ENCODE measurements around the gene LRPPRC. TPM values are rescaled to one million over a fixed set of nuclear protein-coding genes. Genes with fewer than 3 reads are reported as not detected.

Gene LRPPRC
- polyA plus RNA-seq, 1 of the 3 experiments (the other 2 are of a cell fraction), result 31.4 TPM

DNA sequence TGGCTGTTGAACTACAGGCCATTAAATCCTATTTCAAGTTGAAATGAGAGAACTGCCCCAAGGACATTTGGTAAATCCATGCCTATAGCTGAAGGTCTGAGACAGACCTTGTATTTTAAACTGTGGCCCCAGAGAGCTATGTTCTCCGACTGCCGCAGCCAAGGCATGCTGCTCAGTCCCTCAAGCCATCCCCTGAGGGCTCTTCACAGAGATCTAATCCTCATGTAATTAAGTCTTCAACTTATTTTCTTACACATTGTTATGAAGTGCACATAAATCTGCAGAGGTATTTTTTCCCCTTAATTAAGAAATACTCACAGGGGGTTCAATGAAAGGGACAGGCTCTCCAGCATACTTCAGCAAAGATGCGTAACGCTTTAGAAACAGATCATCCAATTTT, 106.4 kb downstream of the LRPPRC start:
- 98% methylated on average over 4 of the region's 4 CpGs for WGBS (ENCODE audit: low lambda C conversion rate)
- H3K79me2 ChIP-seq (ENCODE audit: insufficient read depth), result no peaks in the 10 kb centered on the region
- H4K20me1 ChIP-seq (ENCODE audit: insufficient read depth), result no peaks in the 10 kb centered on the region
- CTCF ChIA-PET, result interaction anchor here (1.6 kb wide), 1 partner anchor 15 kb away, joined by 3 read pairs; no protein-coding TSS in a partner anchor
- no peaks in the 10 kb centered on the region for H3K9me3 ChIP-seq
- no peak overlapping the region for H2AFZ ChIP-seq (ENCODE audit: low read depth)
- H3K4me3 ChIP-seq (ENCODE audit: low read depth in 2 of 2, low read length in 1 of 2), result no peak overlapping the region
- no peak overlapping the region for H3K27ac ChIP-seq (ENCODE audit: low read depth in 2 of 2, low read length in 1 of 2)
- no peak overlapping the region for H3K4me2 ChIP-seq
- POLR2A ChIA-PET, result no interaction called here
- no peak for DNase-seq
- H3K9ac ChIP-seq, result no peak overlapping the region
- H3K27me3 ChIP-seq (ENCODE audit: insufficient read depth), result no peaks in the 10 kb centered on the region
- peaks cover 78 to 85% of the 10 kb centered on the region in 2 experiments for H3K36me3 ChIP-seq (replicated peaks in 1 of 2; ENCODE audit: control insufficient read depth in 1 of 2, insufficient read depth in 2 of 2, low read length in 1 of 2)
- no peak for TF ChIP-seq TAF1 (IDR thresholded peaks at IDR 0.05; ENCODE audit: borderline replicate concordance, low read depth, low read length)
- TF ChIP-seq FOSL2 (IDR thresholded peaks at IDR 0.05; ENCODE audit: borderline replicate concordance, low read depth), result no peak
- TF ChIP-seq, protein P1, sequence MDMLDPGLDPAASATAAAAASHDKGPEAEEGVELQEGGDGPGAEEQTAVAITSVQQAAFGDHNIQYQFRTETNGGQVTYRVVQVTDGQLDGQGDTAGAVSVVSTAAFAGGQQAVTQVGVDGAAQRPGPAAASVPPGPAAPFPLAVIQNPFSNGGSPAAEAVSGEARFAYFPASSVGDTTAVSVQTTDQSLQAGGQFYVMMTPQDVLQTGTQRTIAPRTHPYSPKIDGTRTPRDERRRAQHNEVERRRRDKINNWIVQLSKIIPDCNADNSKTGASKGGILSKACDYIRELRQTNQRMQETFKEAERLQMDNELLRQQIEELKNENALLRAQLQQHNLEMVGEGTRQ (IDR thresholded peaks at IDR 0.05; ENCODE audit: borderline replicate concordance, low read depth, low read length), result no peak
- no peak for TF ChIP-seq RXRA (IDR thresholded peaks at IDR 0.05; ENCODE audit: borderline replicate concordance, low read depth)
- no peak for TF ChIP-seq RCOR1 (IDR thresholded peaks at IDR 0.05; ENCODE audit: low read length)
- no peak for TF ChIP-seq TCF12 (IDR thresholded peaks at IDR 0.05)
- no peak for TF ChIP-seq TEAD4 (IDR thresholded peaks at IDR 0.05; ENCODE audit: borderline replicate concordance, insufficient read depth)
- TF ChIP-seq RAD21 (IDR thresholded peaks at IDR 0.05; ENCODE audit: low read length), result no peak
- TF ChIP-seq, protein P2, sequence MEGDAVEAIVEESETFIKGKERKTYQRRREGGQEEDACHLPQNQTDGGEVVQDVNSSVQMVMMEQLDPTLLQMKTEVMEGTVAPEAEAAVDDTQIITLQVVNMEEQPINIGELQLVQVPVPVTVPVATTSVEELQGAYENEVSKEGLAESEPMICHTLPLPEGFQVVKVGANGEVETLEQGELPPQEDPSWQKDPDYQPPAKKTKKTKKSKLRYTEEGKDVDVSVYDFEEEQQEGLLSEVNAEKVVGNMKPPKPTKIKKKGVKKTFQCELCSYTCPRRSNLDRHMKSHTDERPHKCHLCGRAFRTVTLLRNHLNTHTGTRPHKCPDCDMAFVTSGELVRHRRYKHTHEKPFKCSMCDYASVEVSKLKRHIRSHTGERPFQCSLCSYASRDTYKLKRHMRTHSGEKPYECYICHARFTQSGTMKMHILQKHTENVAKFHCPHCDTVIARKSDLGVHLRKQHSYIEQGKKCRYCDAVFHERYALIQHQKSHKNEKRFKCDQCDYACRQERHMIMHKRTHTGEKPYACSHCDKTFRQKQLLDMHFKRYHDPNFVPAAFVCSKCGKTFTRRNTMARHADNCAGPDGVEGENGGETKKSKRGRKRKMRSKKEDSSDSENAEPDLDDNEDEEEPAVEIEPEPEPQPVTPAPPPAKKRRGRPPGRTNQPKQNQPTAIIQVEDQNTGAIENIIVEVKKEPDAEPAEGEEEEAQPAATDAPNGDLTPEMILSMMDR (IDR thresholded peaks at IDR 0.05), result no peak
- TF ChIP-seq EP300 (IDR thresholded peaks at IDR 0.05; ENCODE audit: borderline replicate concordance in 1 of 2, low read depth in 1 of 2, low read length in 1 of 2), result no peak
- no peak for TF ChIP-seq MXI1 (IDR thresholded peaks at IDR 0.05; ENCODE audit: low read depth, low read length)
- TF ChIP-seq, protein P3, sequence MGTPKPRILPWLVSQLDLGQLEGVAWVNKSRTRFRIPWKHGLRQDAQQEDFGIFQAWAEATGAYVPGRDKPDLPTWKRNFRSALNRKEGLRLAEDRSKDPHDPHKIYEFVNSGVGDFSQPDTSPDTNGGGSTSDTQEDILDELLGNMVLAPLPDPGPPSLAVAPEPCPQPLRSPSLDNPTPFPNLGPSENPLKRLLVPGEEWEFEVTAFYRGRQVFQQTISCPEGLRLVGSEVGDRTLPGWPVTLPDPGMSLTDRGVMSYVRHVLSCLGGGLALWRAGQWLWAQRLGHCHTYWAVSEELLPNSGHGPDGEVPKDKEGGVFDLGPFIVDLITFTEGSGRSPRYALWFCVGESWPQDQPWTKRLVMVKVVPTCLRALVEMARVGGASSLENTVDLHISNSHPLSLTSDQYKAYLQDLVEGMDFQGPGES (IDR thresholded peaks at IDR 0.05; ENCODE audit: low read depth, low read length), result no peak
- no peaks in the 10 kb centered on the region for H3F3A ChIP-seq (replicated peaks; ENCODE audit: insufficient read depth)
- H3K4me1 ChIP-seq (ENCODE audit: control insufficient read depth in 1 of 2, insufficient read depth in 2 of 2, low read depth in 1 of 2, low read length in 1 of 2), result no peaks in the 10 kb centered on the region
- H3K9me2 ChIP-seq, result no peaks in the 10 kb centered on the region

DNA sequence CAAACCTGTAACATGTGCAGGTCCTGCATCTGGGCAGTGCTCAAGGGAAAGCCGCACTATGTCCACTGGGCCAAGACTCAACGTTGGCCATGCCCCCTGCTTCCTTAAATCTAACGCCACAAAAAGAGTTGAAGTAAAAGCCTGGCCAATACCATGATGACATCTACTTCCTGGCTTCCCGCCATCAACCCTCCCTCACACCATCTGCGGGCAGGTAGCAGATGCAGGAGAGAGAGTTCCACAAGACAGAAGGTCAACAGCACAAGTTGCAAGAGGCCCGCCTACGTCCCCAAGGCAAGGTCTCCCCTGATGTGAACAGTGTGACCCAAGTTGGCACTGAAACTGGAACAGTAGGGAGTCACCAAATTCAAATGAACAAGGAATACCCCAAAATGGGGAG, 108.6 kb downstream of the LRPPRC start:
- CTCF ChIA-PET, result interaction anchor here (3.2 kb wide), 1 partner anchor 9 kb away, joined by 25 read pairs; no protein-coding TSS in a partner anchor
- H3K4me2 ChIP-seq, result no peak overlapping the region
- no peak for TF ChIP-seq FOSL2 (IDR thresholded peaks at IDR 0.05; ENCODE audit: borderline replicate concordance, low read depth)
- TF ChIP-seq RAD21 (IDR thresholded peaks at IDR 0.05; ENCODE audit: low read length), result no peak
- TF ChIP-seq TAF1 (IDR thresholded peaks at IDR 0.05; ENCODE audit: borderline replicate concordance, low read depth, low read length), result no peak

More for the DNA sequence above, 108.6 kb downstream of the LRPPRC start:
- Histone ChIP-seq H3K4me1 (ENCODE audit: control insufficient read depth in 1 of 2, insufficient read depth in 2 of 2, low read depth in 1 of 2, low read length in 1 of 2) (peaks cover 0 to 6% of the 10 kb centered on the region in 2 experiments; a peak in 1 of 4 replicates), H3K36me3 (replicated peaks in 1 of 2; ENCODE audit: control insufficient read depth in 1 of 2, insufficient read depth in 2 of 2, low read length in 1 of 2) (peaks cover 56 to 62% of the 10 kb centered on the region in 2 experiments), H3K9me3 (no peaks in the 10 kb centered on the region), H2AFZ (ENCODE audit: low read depth) (no peak overlapping the region), H3F3A (replicated peaks; ENCODE audit: insufficient read depth) (peaks cover 4% of the 10 kb centered on the region), H3K9me2 (no peaks in the 10 kb centered on the region), H4K20me1 (ENCODE audit: insufficient read depth) (no peaks in the 10 kb centered on the region), H3K27ac (ENCODE audit: low read depth in 2 of 2, low read length in 1 of 2) (no peak overlapping the region), H3K27me3 (ENCODE audit: insufficient read depth) (no peaks in the 10 kb centered on the region), H3K9ac (no peak overlapping the region), H3K4me3 (ENCODE audit: low read depth in 2 of 2, low read length in 1 of 2) (no peak overlapping the region), H3K79me2 (ENCODE audit: insufficient read depth) (no peaks in the 10 kb centered on the region)
- POLR2A ChIA-PET, result no interaction called here
- DNase-seq, result no peak
- over 99% methylated on average over 7 of the region's 7 CpGs for WGBS (ENCODE audit: low lambda C conversion rate)

Measured in SK-N-SH (cell line).